OCI-LY1 (cell line): ENCODE results near the gene LRMDA.

ENCODE experiments used
- H2AFZ ChIP-seq: fragments of 200-600 bp; sonication (generic), shearing (Covaris generic); 2 replicates; pipeline ENCODE4 v1.6.0; 2014; ENCODE audit warnings: antibody characterized with exemption, mild to moderate bottlenecking, low read length
- H3F3A ChIP-seq: fragments of 200-600 bp; sonication (generic), shearing (Covaris generic); 2 replicates; pipeline ENCODE4 v1.6.0; 2014; ENCODE audit warnings: mild to moderate bottlenecking, antibody characterized with exemption, low read length, moderate library complexity; ENCODE audit not compliant: insufficient read depth
- H3K27ac ChIP-seq: fragments of 200-600 bp; sonication (generic); 2 replicates; pipeline ENCODE4 v1.5.1; 2014; ENCODE audit warnings: low read length, mixed run types, mild to moderate bottlenecking, low read depth; ENCODE audit not compliant: poor library complexity, severe bottlenecking
- H3K27me3 ChIP-seq: fragments of 200-600 bp; sonication (generic); 2 replicates; pipeline ENCODE4 v1.6.0; 2014; ENCODE audit warnings: antibody characterized with exemption, mild to moderate bottlenecking, low read length, moderate library complexity; ENCODE audit not compliant: insufficient read depth
- H3K36me3 ChIP-seq: fragments of 200-600 bp; sonication (generic); 2 replicates; pipeline ENCODE4 v1.6.1; 2014; ENCODE audit warnings: mild to moderate bottlenecking, antibody characterized with exemption, low read length, moderate library complexity, mixed read lengths; ENCODE audit not compliant: insufficient read depth
- H3K4me1 ChIP-seq: fragments of 200-600 bp; sonication (generic); 2 replicates; pipeline ENCODE4 v1.5.1; 2014; ENCODE audit warnings: mild to moderate bottlenecking, low read length, moderate library complexity; ENCODE audit not compliant: insufficient read depth, severe bottlenecking
- H3K4me2 ChIP-seq: fragments of 200-600 bp; sonication (generic), shearing (Covaris generic); 2 replicates; pipeline ENCODE4 v1.6.1; 2014; ENCODE audit warnings: low read length
- H3K4me3 ChIP-seq: fragments of 200-600 bp; sonication (generic); 2 replicates; pipeline ENCODE4 v1.5.1; 2014; ENCODE audit warnings: low read length, low read depth, mild to moderate bottlenecking, mixed read lengths; ENCODE audit not compliant: poor library complexity, severe bottlenecking
- H3K79me2 ChIP-seq: fragments of 200-600 bp; shearing (Covaris generic); 2 replicates; pipeline ENCODE4 v1.6.1; 2016; ENCODE audit warnings: mixed run types, low read length, mixed read lengths; ENCODE audit not compliant: insufficient read depth
- H3K9ac ChIP-seq: fragments of 200-600 bp; sonication (generic), shearing (Covaris generic); 2 replicates; pipeline ENCODE4 v1.6.1; 2014; ENCODE audit warnings: mild to moderate bottlenecking, low read length, mixed read lengths
- H3K9me2 ChIP-seq: fragments of 200-600 bp; sonication (generic), shearing (Covaris generic); 2 replicates; pipeline ENCODE4 v1.6.1; 2014; ENCODE audit warnings: low read depth, mild to moderate bottlenecking, low read length, mixed read lengths
- H3K9me3 ChIP-seq: fragments of 200-600 bp; shearing (Covaris generic); 2 replicates; pipeline ENCODE4 v1.6.1; 2014; ENCODE audit warnings: low read length, mixed read lengths
- H4K20me1 ChIP-seq: fragments of 200-600 bp; sonication (generic), shearing (Covaris generic); 2 replicates; pipeline ENCODE4 v1.6.0; 2016; ENCODE audit warnings: mild to moderate bottlenecking, low read length; ENCODE audit not compliant: insufficient read depth
- CTCF ChIP-seq: fragments of 200-600 bp; sonication (generic), shearing (Covaris generic); IDR thresholded peaks from 2 replicates; pipeline ENCODE4 v1.5.1; 2017; ENCODE audit warnings: mild to moderate bottlenecking, antibody characterized with exemption, low read length, moderate library complexity, mixed read lengths
- EZH2 ChIP-seq: fragments of 200-600 bp; sonication (generic), shearing (Covaris generic); IDR thresholded peaks from 2 replicates; pipeline ENCODE4 v1.8.0; 2017; ENCODE audit warnings: borderline replicate concordance, mixed run types, mild to moderate bottlenecking, antibody characterized with exemption, low read length, moderate library complexity, mixed read lengths

The LRMDA gene

GRCh38 chr10:75817198-75817597 is 385.8 kb downstream of the LRMDA start:
- no peaks in the 10 kb centered on the region for H3K9me3 ChIP-seq
- no peak overlapping the region for H3K4me3 ChIP-seq
- no peak overlapping the region for H2AFZ ChIP-seq
- H3K4me1 ChIP-seq = no peaks in the 10 kb centered on the region
- H3K36me3 ChIP-seq = no peaks in the 10 kb centered on the region
- H3K9me2 ChIP-seq = no peaks in the 10 kb centered on the region
- H3K9ac ChIP-seq = no peak overlapping the region
- H3K27me3 ChIP-seq = no peaks in the 10 kb centered on the region
- TF ChIP-seq EZH2 = no peak
- TF ChIP-seq CTCF = no peak
- H3K79me2 ChIP-seq = no peaks in the 10 kb centered on the region
- H4K20me1 ChIP-seq = no peaks in the 10 kb centered on the region
- no peaks in the 10 kb centered on the region for H3F3A ChIP-seq
- no peak overlapping the region for H3K4me2 ChIP-seq
- no peak overlapping the region for H3K27ac ChIP-seq

- Histone ChIP-seq H3K27ac (no peak overlapping the region), H3K9me3 (no peaks in the 10 kb centered on the region), H3K79me2 (no peaks in the 10 kb centered on the region), H3F3A (no peaks in the 10 kb centered on the region), H3K4me1 (no peaks in the 10 kb centered on the region), H3K9me2 (no peaks in the 10 kb centered on the region), H4K20me1 (no peaks in the 10 kb centered on the region), H3K4me2 (no peak overlapping the region), H3K4me3 (no peak overlapping the region), H3K27me3 (no peaks in the 10 kb centered on the region), H3K36me3 (no peaks in the 10 kb centered on the region), H2AFZ (no peak overlapping the region), H3K9ac (no peak overlapping the region)
- TF ChIP-seq CTCF = no peak
- no peak for TF ChIP-seq EZH2
These were observed 387.1 kb downstream of the LRMDA start for GRCh38 chr10:75818552-75818951.

DNA sequence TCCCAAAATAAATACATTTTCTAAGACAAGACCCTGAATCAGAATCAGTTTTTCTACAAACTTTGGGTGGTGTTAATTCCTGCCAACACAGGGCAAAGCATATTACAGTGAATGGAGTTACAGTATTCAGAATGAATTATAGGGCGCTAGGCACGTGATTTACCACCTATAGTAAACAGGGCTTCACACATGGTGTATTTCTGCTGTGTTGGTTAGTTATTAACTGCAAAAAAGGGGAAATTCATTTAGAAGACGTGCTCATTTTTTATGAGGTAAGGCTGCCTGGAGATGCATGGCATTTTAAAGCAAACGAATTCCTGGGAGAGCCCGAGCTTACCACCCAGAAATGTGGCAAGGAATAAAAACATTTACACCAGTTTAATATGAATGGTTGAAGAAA is 393.8 kb downstream of the LRMDA start:
- no peak for TF ChIP-seq EZH2
- no peak for TF ChIP-seq CTCF
- H3K9ac ChIP-seq = no peak overlapping the region

More for the DNA sequence above, 393.8 kb downstream of the LRMDA start:
- H3K9me2 ChIP-seq = no peaks in the 10 kb centered on the region
- no peak overlapping the region for H3K4me3 ChIP-seq
- H3K4me1 ChIP-seq = no peaks in the 10 kb centered on the region
- no peaks in the 10 kb centered on the region for H3K79me2 ChIP-seq
- H3K4me2 ChIP-seq = no peak overlapping the region
- H3F3A ChIP-seq = no peaks in the 10 kb centered on the region
- H2AFZ ChIP-seq = no peak overlapping the region
- no peaks in the 10 kb centered on the region for H3K36me3 ChIP-seq
- no peaks in the 10 kb centered on the region for H4K20me1 ChIP-seq
- H3K27me3 ChIP-seq = no peaks in the 10 kb centered on the region
- H3K27ac ChIP-seq = no peak overlapping the region
- no peaks in the 10 kb centered on the region for H3K9me3 ChIP-seq
